WTC11 (cell line): Measurements from ENCODE around the gene TJP3. TPM values are rescaled to one million over a fixed set of nuclear protein-coding genes. Genes with fewer than 3 reads are reported as not detected.

Source experiments
- ATAC-seq: fragments of 200-7000 bp; cut with Tn5 transposase; 2 replicates; pipeline ENCODE4 v1.10.0; 2021; ENCODE audit warnings: mild to moderate bottlenecking, moderate library complexity
- CTCF ChIA-PET: fragments of 300-600 bp; sonication (Branson Sonifier 250); formaldehyde crosslinking; loops from one replicate; lab custom pipeline; 2021; ENCODE audit warnings: antibody characterized with exemption; lab: Charles Lee
- POLR2A ChIA-PET: fragments of 350-600 bp; sonication (Branson Sonifier 250); formaldehyde crosslinking; loops from one replicate; lab custom pipeline; 2021; ENCODE audit warnings: antibody characterized with exemption; lab: Charles Lee
- DNase-seq: peaks from one replicate; pipeline ENCODE4 v3.0.0; 2021; ENCODE audit warnings: low spot score
- H3K27ac Mint-ChIP-seq: 2 replicates; pipeline ENCODE4 v1.8.0; 2021; ENCODE audit warnings: mixed read lengths
- H3K27me3 Mint-ChIP-seq: 2 replicates; pipeline ENCODE4 v1.8.0; 2021; ENCODE audit warnings: low read depth, mild to moderate bottlenecking, moderate library complexity, mixed read lengths
- H3K36me3 Mint-ChIP-seq: 2 replicates; pipeline ENCODE4 v1.8.0; 2021; ENCODE audit warnings: mixed read lengths
- H3K4me1 Mint-ChIP-seq: 2 replicates; pipeline ENCODE4 v1.8.0; 2022; ENCODE audit warnings: mixed read lengths
- H3K4me3 Mint-ChIP-seq: 2 replicates; pipeline ENCODE4 v1.8.0; 2021; ENCODE audit warnings: mild to moderate bottlenecking, moderate library complexity, mixed read lengths
- H3K9me3 Mint-ChIP-seq: 2 replicates; pipeline ENCODE4 v1.8.0; 2021; ENCODE audit warnings: mixed read lengths
- ESRRA ChIP-seq: sonication (generic); formaldehyde crosslinking; IDR thresholded peaks from 2 replicates; pipeline ENCODE4 v1.8.1; 2022; ENCODE audit warnings: mild to moderate bottlenecking, missing genetic modification reagents, borderline replicate concordance
- GTF2I ChIP-seq: fragments of 250-450 bp; sonication (Bioruptor Pico); conservative IDR thresholded peaks from 2 replicates; pipeline ENCODE4 v1.4.0; 2021; ENCODE audit warnings: mild to moderate bottlenecking
- HMGA2 ChIP-seq: fragments of 250-450 bp; sonication (Bioruptor Pico); IDR thresholded peaks from 2 replicates; pipeline ENCODE4 v1.4.0; 2021; ENCODE audit warnings: mild to moderate bottlenecking, moderate library complexity
- IRF2 ChIP-seq: sonication (generic); formaldehyde crosslinking; IDR thresholded peaks from 2 replicates; pipeline ENCODE4 v1.8.0; 2022; ENCODE audit warnings: low read depth, missing genetic modification reagents, borderline replicate concordance
- PRRX2 ChIP-seq: fragments of 250-450 bp; sonication (Bioruptor Pico); IDR thresholded peaks from 2 replicates; pipeline ENCODE4 v1.8.0; 2021; ENCODE audit warnings: mild to moderate bottlenecking
- ZBTB21 ChIP-seq: sonication (generic); formaldehyde crosslinking; IDR thresholded peaks from 2 replicates; pipeline ENCODE4 v1.8.1; 2023; ENCODE audit warnings: mild to moderate bottlenecking, missing genetic modification reagents, borderline replicate concordance
- ZNF263 ChIP-seq: sonication (generic); formaldehyde crosslinking; IDR thresholded peaks from 2 replicates; pipeline ENCODE4 v1.8.1; 2022; ENCODE audit warnings: low read depth, mild to moderate bottlenecking, moderate library complexity, missing genetic modification reagents
- ZNF416 ChIP-seq: fragments of 250-450 bp; sonication (Bioruptor Pico); IDR thresholded peaks from 2 replicates; pipeline ENCODE4 v1.9.0; 2021; ENCODE audit warnings: mild to moderate bottlenecking, inconsistent platforms
- ZNF671 ChIP-seq: fragments of 250-450 bp; sonication (Bioruptor Pico); IDR thresholded peaks from 2 replicates; pipeline ENCODE4 v1.8.0; 2021; ENCODE audit warnings: mild to moderate bottlenecking
- total RNA-seq: library from RNA; stranded (reverse); gene quantifications from 3 replicates; pipeline ENCODE4 v1.2.3, GENCODE V29; 2021
- TF ChIP-seq, protein P1 (sequence below): sonication (generic); formaldehyde crosslinking; IDR thresholded peaks from 2 replicates; pipeline ENCODE4 v1.8.1; 2022; ENCODE audit warnings: mild to moderate bottlenecking, moderate library complexity, missing genetic modification reagents
- TF ChIP-seq, protein P2 (sequence below): sonication (generic); formaldehyde crosslinking; conservative IDR thresholded peaks from 2 replicates; pipeline ENCODE4 v1.8.1; 2023; ENCODE audit warnings: mild to moderate bottlenecking, low read depth, missing genetic modification reagents, moderate library complexity
- TF ChIP-seq, protein P3 (sequence below): sonication (generic); formaldehyde crosslinking; IDR thresholded peaks from 2 replicates; pipeline ENCODE4 v1.8.0; 2022; ENCODE audit warnings: mild to moderate bottlenecking, missing genetic modification reagents
- TF ChIP-seq, protein P4 (sequence below): sonication (generic); formaldehyde crosslinking; IDR thresholded peaks from 2 replicates; pipeline ENCODE4 v1.8.1; 2022; ENCODE audit warnings: low read depth, missing genetic modification reagents, borderline replicate concordance
- TF ChIP-seq, protein P5 (sequence below): sonication (generic); formaldehyde crosslinking; IDR thresholded peaks from 2 replicates; pipeline ENCODE4 v1.8.0; 2023; ENCODE audit warnings: missing genetic modification reagents, mild to moderate bottlenecking, borderline replicate concordance
- TF ChIP-seq, protein P6 (sequence below): fragments of 250-450 bp; sonication (Bioruptor Pico); IDR thresholded peaks from 2 replicates; pipeline ENCODE4 v1.9.0; 2021; ENCODE audit warnings: mild to moderate bottlenecking
- TF ChIP-seq, protein P7 (sequence below): sonication (generic); formaldehyde crosslinking; IDR thresholded peaks from 2 replicates; pipeline ENCODE4 v1.8.1; 2023; ENCODE audit warnings: mild to moderate bottlenecking, missing genetic modification reagents, moderate library complexity

TJP3 gene
- total RNA-seq, 1 experiment from 2014 or later, result 36.2 TPM

DNA sequence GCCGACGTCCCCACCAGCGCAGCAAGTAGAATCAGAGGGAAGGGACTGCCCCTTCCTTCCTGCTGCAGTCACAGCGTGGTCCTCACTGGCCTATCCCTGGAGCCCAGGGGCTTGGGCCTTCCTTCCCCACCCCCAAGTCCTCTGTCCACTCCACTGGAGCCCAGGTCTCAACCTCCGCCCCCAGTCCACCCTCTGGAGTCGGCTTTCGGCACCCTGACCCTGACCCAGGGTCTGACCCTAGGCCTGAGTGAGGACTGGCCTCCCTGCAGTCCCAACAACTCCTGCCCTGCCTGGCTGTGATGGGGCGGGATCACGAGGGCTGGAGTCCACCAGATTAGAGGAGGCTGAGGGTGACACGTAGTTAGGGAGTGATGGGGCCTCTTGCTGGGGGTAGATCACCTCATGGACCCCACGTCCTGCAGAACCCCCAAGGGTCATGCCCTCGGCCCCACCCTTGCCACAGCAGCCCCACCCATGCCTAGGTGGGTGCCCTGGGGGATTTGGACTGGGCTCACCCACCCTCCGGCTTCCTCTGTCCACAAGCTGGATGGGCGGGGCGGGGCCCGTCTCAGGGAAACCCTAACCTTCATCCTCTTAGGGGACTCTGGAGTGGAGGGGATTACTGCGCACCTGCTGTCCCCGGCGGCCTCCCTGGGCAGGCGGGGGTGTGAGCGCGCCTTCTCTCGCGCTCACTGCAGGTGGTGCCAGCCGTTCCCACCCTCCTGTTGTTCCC, 60.0 kb downstream of the TJP3 start:
- Mint-ChIP-seq H3K27me3 (no peaks in the 10 kb centered on the region), H3K4me3 (no peak overlapping the region), H3K9me3 (no peaks in the 10 kb centered on the region), H3K36me3 (peaks cover 5% of the 10 kb centered on the region), H3K4me1 (peaks cover 6% of the 10 kb centered on the region), H3K27ac (no peak overlapping the region)
- no peak for DNase-seq
- ChIA-PET CTCF (no interaction called here), POLR2A (no interaction called here)
- ATAC-seq, result no peak
- TF ChIP-seq ZNF263, result no peak
- TF ChIP-seq HMGA2, result no peak
- TF ChIP-seq, protein P1, sequence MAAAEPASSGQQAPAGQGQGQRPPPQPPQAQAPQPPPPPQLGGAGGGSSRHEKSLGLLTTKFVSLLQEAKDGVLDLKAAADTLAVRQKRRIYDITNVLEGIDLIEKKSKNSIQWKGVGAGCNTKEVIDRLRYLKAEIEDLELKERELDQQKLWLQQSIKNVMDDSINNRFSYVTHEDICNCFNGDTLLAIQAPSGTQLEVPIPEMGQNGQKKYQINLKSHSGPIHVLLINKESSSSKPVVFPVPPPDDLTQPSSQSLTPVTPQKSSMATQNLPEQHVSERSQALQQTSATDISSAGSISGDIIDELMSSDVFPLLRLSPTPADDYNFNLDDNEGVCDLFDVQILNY (CRISPR knock-in tag), result no peak
- TF ChIP-seq, protein P2, sequence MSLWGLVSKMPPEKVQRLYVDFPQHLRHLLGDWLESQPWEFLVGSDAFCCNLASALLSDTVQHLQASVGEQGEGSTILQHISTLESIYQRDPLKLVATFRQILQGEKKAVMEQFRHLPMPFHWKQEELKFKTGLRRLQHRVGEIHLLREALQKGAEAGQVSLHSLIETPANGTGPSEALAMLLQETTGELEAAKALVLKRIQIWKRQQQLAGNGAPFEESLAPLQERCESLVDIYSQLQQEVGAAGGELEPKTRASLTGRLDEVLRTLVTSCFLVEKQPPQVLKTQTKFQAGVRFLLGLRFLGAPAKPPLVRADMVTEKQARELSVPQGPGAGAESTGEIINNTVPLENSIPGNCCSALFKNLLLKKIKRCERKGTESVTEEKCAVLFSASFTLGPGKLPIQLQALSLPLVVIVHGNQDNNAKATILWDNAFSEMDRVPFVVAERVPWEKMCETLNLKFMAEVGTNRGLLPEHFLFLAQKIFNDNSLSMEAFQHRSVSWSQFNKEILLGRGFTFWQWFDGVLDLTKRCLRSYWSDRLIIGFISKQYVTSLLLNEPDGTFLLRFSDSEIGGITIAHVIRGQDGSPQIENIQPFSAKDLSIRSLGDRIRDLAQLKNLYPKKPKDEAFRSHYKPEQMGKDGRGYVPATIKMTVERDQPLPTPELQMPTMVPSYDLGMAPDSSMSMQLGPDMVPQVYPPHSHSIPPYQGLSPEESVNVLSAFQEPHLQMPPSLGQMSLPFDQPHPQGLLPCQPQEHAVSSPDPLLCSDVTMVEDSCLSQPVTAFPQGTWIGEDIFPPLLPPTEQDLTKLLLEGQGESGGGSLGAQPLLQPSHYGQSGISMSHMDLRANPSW (CRISPR knock-in tag), result no peak
- no peak for TF ChIP-seq PRRX2 (CRISPR knock-in tag)
- TF ChIP-seq, protein P3, sequence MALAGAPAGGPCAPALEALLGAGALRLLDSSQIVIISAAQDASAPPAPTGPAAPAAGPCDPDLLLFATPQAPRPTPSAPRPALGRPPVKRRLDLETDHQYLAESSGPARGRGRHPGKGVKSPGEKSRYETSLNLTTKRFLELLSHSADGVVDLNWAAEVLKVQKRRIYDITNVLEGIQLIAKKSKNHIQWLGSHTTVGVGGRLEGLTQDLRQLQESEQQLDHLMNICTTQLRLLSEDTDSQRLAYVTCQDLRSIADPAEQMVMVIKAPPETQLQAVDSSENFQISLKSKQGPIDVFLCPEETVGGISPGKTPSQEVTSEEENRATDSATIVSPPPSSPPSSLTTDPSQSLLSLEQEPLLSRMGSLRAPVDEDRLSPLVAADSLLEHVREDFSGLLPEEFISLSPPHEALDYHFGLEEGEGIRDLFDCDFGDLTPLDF, result no peak
- TF ChIP-seq ZNF671 (CRISPR knock-in tag), result no peak
- TF ChIP-seq, protein P4, sequence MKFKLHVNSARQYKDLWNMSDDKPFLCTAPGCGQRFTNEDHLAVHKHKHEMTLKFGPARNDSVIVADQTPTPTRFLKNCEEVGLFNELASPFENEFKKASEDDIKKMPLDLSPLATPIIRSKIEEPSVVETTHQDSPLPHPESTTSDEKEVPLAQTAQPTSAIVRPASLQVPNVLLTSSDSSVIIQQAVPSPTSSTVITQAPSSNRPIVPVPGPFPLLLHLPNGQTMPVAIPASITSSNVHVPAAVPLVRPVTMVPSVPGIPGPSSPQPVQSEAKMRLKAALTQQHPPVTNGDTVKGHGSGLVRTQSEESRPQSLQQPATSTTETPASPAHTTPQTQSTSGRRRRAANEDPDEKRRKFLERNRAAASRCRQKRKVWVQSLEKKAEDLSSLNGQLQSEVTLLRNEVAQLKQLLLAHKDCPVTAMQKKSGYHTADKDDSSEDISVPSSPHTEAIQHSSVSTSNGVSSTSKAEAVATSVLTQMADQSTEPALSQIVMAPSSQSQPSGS, result no peak
- TF ChIP-seq, protein P5, sequence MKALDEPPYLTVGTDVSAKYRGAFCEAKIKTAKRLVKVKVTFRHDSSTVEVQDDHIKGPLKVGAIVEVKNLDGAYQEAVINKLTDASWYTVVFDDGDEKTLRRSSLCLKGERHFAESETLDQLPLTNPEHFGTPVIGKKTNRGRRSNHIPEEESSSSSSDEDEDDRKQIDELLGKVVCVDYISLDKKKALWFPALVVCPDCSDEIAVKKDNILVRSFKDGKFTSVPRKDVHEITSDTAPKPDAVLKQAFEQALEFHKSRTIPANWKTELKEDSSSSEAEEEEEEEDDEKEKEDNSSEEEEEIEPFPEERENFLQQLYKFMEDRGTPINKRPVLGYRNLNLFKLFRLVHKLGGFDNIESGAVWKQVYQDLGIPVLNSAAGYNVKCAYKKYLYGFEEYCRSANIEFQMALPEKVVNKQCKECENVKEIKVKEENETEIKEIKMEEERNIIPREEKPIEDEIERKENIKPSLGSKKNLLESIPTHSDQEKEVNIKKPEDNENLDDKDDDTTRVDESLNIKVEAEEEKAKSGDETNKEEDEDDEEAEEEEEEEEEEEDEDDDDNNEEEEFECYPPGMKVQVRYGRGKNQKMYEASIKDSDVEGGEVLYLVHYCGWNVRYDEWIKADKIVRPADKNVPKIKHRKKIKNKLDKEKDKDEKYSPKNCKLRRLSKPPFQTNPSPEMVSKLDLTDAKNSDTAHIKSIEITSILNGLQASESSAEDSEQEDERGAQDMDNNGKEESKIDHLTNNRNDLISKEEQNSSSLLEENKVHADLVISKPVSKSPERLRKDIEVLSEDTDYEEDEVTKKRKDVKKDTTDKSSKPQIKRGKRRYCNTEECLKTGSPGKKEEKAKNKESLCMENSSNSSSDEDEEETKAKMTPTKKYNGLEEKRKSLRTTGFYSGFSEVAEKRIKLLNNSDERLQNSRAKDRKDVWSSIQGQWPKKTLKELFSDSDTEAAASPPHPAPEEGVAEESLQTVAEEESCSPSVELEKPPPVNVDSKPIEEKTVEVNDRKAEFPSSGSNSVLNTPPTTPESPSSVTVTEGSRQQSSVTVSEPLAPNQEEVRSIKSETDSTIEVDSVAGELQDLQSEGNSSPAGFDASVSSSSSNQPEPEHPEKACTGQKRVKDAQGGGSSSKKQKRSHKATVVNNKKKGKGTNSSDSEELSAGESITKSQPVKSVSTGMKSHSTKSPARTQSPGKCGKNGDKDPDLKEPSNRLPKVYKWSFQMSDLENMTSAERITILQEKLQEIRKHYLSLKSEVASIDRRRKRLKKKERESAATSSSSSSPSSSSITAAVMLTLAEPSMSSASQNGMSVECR (CRISPR knock-in tag), result no peak
- TF ChIP-seq ZNF416 (CRISPR knock-in tag), result no peak
- no peak for TF ChIP-seq ESRRA (CRISPR knock-in tag)

DNA sequence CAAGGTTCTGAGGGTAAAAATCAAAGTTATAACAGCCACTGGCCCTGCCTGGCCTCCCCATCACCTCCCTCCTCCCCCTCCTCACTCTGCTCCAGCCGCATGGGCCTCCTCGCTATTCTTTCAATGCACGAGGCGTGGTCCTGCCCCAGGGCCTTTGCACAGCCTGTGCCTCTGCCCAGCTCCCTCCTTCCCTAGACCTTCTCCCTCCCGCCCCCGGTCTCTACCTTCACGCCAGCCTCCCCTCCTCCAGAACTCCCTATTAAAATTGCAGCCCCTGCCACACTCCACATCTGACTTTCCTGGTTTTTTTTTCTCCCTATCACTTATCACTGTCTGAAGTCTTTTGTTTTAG, 60.5 kb downstream of the TJP3 start:
- ChIA-PET CTCF (interaction anchor here (0.6 to 2.7 kb wide), 3 partner anchors 17 to 80 kb away, joined by 3 to 9 read pairs (median 3); no protein-coding TSS in a partner anchor), POLR2A (no interaction called here)
- peaks cover 5% of the 10 kb centered on the region for H3K4me1 Mint-ChIP-seq
- H3K9me3 Mint-ChIP-seq, result no peaks in the 10 kb centered on the region
- H3K27me3 Mint-ChIP-seq, result no peaks in the 10 kb centered on the region
- DNase-seq (no peak), ATAC-seq (no peak)
- H3K27ac Mint-ChIP-seq, result no peak overlapping the region; the same call in 1 of the 2 replicates
- TF ChIP-seq IRF2 (CRISPR knock-in tag), result no peak
- no peak for TF ChIP-seq PRRX2 (CRISPR knock-in tag)
- no peak for TF ChIP-seq HMGA2
- 0 out of 2 replicates have a peak, but pooled peaks have one; percentile 38 for TF ChIP-seq GTF2I (CRISPR knock-in tag)
- TF ChIP-seq, protein P4, result no peak
- no peak for TF ChIP-seq ZBTB21 (CRISPR knock-in tag)
- TF ChIP-seq, protein P6, sequence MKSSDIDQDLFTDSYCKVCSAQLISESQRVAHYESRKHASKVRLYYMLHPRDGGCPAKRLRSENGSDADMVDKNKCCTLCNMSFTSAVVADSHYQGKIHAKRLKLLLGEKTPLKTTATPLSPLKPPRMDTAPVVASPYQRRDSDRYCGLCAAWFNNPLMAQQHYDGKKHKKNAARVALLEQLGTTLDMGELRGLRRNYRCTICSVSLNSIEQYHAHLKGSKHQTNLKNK, result no peak
- TF ChIP-seq, protein P7, sequence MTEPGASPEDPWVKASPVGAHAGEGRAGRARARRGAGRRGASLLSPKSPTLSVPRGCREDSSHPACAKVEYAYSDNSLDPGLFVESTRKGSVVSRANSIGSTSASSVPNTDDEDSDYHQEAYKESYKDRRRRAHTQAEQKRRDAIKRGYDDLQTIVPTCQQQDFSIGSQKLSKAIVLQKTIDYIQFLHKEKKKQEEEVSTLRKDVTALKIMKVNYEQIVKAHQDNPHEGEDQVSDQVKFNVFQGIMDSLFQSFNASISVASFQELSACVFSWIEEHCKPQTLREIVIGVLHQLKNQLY, result no peak
- H3K4me3 Mint-ChIP-seq, result no peak overlapping the region
- peaks cover 5% of the 10 kb centered on the region for H3K36me3 Mint-ChIP-seq
